Activated CD4-positive, alpha-beta T cell treated with anti-CD3 and anti-CD28 coated beads, Interleukin-2, Interleukin-6, amounts not matched to agents 100 ng/mL and 50 ng/mL, durations not matched to agents 16 hours and 8 hours (primary cell): ENCODE measurements around the gene EBF4.
A peak's percentile ranks its signal among the peaks of the same experiment; 100 is the strongest.

Experiments
- DNase-seq: peaks from one replicate; pipeline ENCODE4 v3.0.0-alpha.2; 2020

The EBF4 gene

GRCh38 chr20:2692036-2692885 is at the start of gene EBF4:
TSS of gene EBF4 (plus strand) at chr20:2692780. CDS start at chr20:2693646, 866 bp downstream.
- peak; percentile 20 for DNase-seq

GRCh38 chr20:2643708-2644107 is 48.9 kb upstream of the EBF4 start:
- no peak for DNase-seq

GRCh38 chr20:2651772-2652723 is 40.5 kb upstream of the EBF4 start, which contains the start of gene NOP56:
TSS of gene NOP56 (plus strand) at chr20:2652632. CDS start at chr20:2652661, 29 bp downstream.
- DNase-seq = peak; percentile 97

- DNase-seq = peak; percentile 61
These were observed 39.6 kb upstream of the EBF4 start for GRCh38 chr20:2652724-2653555.

GRCh38 chr20:2653556-2654383 is 38.8 kb upstream of the EBF4 start:
- DNase-seq = no peak

GRCh38 chr20:2654384-2654822 is 38.2 kb upstream of the EBF4 start:
- no peak for DNase-seq

- DNase-seq = no peak
These were observed 37.7 kb upstream of the EBF4 start for GRCh38 chr20:2654831-2655230.

GRCh38 chr20:2655331-2656116 is 37.1 kb upstream of the EBF4 start:
- no peak for DNase-seq

- no peak for DNase-seq
These were observed 36.0 kb upstream of the EBF4 start for GRCh38 chr20:2656471-2657117.

GRCh38 chr20:2657241-2657640 is 35.3 kb upstream of the EBF4 start:
- DNase-seq = no peak

- no peak for DNase-seq
These were observed 34.9 kb upstream of the EBF4 start for GRCh38 chr20:2657674-2658073.

GRCh38 chr20:2658414-2659354 is 33.9 kb upstream of the EBF4 start:
- peak; percentile 42 for DNase-seq

- DNase-seq = no peak
These were observed 33.0 kb upstream of the EBF4 start for GRCh38 chr20:2659547-2659946.

GRCh38 chr20:2663364-2663886 is 29.2 kb upstream of the EBF4 start:
- DNase-seq = no peak

GRCh38 chr20:2663887-2664719 is 28.5 kb upstream of the EBF4 start, which contains the start of gene IDH3B:
TSS of gene IDH3B (minus strand) at chr20:2664216. CDS start at chr20:2664188, 28 bp downstream.
- DNase-seq = peak; percentile 94

GRCh38 chr20:2671977-2672376 is 20.6 kb upstream of the EBF4 start:
- no peak for DNase-seq

- DNase-seq = no peak
These were observed 20.1 kb upstream of the EBF4 start for GRCh38 chr20:2672446-2672845.

GRCh38 chr20:2673453-2673852 is 19.1 kb upstream of the EBF4 start:
- no peak for DNase-seq
